Activated naive CD8-positive, alpha-beta T cell treated with anti-CD3 and anti-CD28 coated beads for 36 hours (primary cell): ENCODE results near the gene C1orf159. TPM values are rescaled to one million over a fixed set of nuclear protein-coding genes. Genes with fewer than 3 reads are reported as not detected.
"Not testable (repeated sequence)": the region's sequence is repeated elsewhere in the genome, so short reads cannot be mapped to it uniquely, and the experiment has no call there.

Source experiments
- DNase-seq: peaks from one replicate; pipeline ENCODE4 v3.0.0; 2021
- H3K27ac Mint-ChIP-seq: one replicate; pipeline ENCODE4 v1.8.0; 2022; ENCODE audit warnings: mild to moderate bottlenecking, moderate library complexity, mixed read lengths
- H3K27me3 Mint-ChIP-seq: one replicate; pipeline ENCODE4 v1.8.0; 2022; ENCODE audit warnings: mild to moderate bottlenecking, mixed read lengths
- H3K36me3 Mint-ChIP-seq: one replicate; pipeline ENCODE4 v1.8.0; 2021; ENCODE audit warnings: mild to moderate bottlenecking, mixed read lengths
- H3K4me1 Mint-ChIP-seq: one replicate; pipeline ENCODE4 v1.8.0; 2021; ENCODE audit warnings: mixed read lengths
- H3K4me3 Mint-ChIP-seq: one replicate; pipeline ENCODE4 v1.8.0; 2022; ENCODE audit warnings: mild to moderate bottlenecking, moderate library complexity, mixed read lengths
- H3K9me3 Mint-ChIP-seq: one replicate; pipeline ENCODE4 v1.8.0; 2022; ENCODE audit warnings: mixed read lengths
- total RNA-seq, 2 experiments: library from RNA; stranded (reverse); gene quantifications; one replicate each; pipeline ENCODE4 v1.2.3, GENCODE V29; 2021

C1orf159 gene
- total RNA-seq, 2 experiments from 2014 or later: 18.9 to 19.0 TPM

DNA sequence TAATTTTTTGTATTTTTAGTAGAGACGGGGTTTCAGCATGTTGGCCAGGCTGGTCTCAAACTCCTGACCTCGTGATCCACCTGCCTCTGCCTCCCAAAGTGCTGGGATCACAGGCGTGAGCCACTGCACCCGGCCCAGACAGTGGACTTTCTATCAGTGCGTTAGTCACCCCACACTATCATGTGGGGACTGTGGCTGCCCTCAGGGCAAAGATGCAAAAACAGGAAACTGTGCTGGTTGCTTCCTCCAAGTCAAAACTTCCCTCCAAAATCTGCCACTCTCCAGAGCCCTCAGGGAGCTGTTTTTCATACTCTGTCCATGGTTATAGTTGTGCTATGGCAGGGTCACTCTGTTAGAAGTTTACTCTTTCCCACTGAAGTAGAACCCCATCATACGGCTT is 11.7 kb downstream of the C1orf159 start:
- Mint-ChIP-seq H3K4me1 (peaks cover 44% of the 10 kb centered on the region), H3K9me3 (peaks cover 23% of the 10 kb centered on the region), H3K27ac (peak overlapping the region; percentile 80), H3K36me3 (peaks cover 63% of the 10 kb centered on the region)
- peak; percentile 38 for DNase-seq
- not testable (repeated sequence) for H3K27me3 Mint-ChIP-seq, H3K4me3 Mint-ChIP-seq

DNA sequence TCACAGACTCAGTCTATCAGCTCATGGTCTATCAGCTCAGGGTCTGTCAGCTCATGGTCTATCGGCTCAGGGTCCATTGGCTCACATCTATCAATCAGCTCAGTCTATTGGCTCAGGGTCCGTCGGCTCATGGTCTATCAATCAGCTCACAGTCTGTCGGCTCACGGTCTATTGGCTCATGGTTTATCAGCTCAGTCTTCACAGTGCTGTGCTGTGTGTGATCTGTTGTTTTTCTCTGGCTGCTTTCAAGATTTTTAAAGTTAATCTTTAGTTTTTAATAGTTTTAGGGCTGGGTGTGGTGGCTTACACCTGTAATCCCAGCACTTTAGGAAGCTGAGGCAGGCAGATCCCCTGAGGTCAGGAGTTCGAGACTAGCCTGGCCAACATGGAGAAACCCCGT is 14.4 kb downstream of the C1orf159 start:
- no peak for DNase-seq
- H3K36me3 Mint-ChIP-seq: peaks cover 77% of the 10 kb centered on the region

DNA sequence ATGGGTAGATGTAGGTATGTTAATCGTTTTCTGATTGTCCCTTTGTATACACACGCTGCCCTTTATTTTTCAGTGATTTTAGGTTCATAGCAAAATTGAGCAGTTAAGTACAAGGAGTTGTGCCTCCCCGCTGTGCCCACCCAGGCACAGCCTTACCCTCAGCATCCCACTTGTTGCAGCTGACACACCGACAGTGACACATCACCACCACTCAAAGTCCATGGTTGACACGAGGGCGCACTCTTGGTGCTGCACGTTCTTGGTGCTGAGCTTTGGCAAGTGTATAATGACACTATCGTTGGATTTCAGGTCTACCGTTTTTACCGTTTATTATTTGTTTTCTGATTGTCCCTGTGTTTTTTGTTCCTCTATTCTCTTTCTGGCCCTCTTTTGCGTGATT is 15.6 kb downstream of the C1orf159 start:
- Mint-ChIP-seq H3K27me3 (peaks cover 6% of the 10 kb centered on the region), H3K27ac (peak overlapping the region; percentile 82), H3K4me1 (peaks cover 54% of the 10 kb centered on the region), H3K9me3 (peaks cover 38% of the 10 kb centered on the region), H3K4me3 (peak overlapping the region; percentile 16), H3K36me3 (peaks cover 78% of the 10 kb centered on the region)
- no peak for DNase-seq

More for the DNA sequence above, 14.4 kb downstream of the C1orf159 start:
- Mint-ChIP-seq H3K4me1 (peaks cover 56% of the 10 kb centered on the region), H3K27me3 (peaks cover 6% of the 10 kb centered on the region), H3K4me3 (no peak overlapping the region), H3K27ac (no peak overlapping the region), H3K9me3 (peaks cover 35% of the 10 kb centered on the region)

DNA sequence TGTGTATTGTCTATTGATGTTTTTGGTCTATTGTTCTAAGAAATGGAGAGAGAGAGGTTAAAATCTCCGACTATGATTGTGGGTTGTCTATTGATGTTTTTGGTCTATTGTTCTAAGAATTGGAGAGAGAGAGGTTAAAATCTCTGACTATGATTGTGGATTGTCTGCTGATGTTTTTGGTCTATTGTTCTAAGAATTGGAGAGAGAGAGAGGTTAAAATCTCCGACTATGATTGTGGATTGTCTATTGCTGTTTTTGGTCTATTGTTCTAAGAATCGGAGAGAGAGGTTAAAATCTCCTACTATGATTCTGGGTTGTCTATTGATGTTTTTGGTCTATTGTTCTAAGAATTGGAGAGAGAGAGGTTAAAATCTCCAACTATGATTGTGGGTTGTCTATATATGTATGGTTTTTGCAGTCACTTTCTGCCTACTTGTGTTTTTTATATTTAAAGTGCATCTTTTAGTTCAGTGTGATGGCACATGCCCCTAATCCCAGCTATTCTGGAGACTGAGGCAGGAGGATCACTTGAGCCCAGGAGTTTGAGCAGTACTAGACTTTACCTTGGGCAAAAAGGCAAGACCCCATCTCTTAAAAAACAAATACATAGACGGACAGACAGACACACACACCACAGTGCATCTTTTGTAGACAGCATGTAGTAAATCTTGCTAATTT is 16.2 kb downstream of the C1orf159 start:
- Mint-ChIP-seq H3K36me3 (peaks cover 78% of the 10 kb centered on the region), H3K9me3 (peaks cover 37% of the 10 kb centered on the region), H3K4me3 (peak overlapping the region; percentile 23), H3K27me3 (peaks cover 6% of the 10 kb centered on the region), H3K27ac (peak overlapping the region; percentile 87), H3K4me1 (peaks cover 51% of the 10 kb centered on the region)
- no peak for DNase-seq

DNA sequence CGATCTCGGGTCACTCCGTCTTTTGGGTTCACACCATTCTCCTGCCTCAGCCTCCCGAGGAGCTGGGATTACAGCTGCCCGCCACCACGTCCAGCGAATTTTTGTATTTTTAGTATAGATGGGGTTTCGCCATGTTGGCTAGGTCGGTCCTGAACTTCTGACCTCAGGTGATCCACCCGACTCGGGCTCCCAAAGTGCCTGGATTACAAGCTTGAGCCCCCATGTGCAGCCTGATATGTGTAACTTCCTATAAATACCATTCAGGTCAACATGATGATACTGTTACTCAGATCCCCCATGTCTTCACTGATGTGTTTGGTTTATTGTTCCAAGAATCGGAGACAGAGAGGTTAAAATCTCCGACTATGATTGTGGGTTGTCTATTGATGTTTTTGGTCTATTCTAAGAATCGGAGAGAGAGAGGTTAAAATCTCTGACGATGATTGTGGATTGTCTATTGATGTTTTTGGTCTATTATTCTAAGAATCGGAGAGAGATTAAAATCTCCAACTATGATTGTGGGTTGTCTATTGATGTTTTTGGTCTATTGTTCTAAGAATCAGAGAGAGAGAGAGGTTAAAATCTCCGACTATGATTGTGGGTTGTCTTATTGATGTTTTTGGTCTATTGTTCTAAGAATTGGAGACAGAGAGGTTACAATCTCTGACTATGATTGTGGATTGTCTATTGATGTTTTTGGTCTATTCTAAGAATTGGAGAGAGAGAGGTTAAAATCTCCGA is 17.0 kb downstream of the C1orf159 start:
- Mint-ChIP-seq H3K27me3 (peaks cover 6% of the 10 kb centered on the region), H3K36me3 (peaks cover 71% of the 10 kb centered on the region), H3K4me3 (peak overlapping the region; percentile 23), H3K27ac (peak overlapping the region; percentile 87), H3K4me1 (peaks cover 43% of the 10 kb centered on the region), H3K9me3 (peaks cover 37% of the 10 kb centered on the region)
- no peak for DNase-seq

DNA sequence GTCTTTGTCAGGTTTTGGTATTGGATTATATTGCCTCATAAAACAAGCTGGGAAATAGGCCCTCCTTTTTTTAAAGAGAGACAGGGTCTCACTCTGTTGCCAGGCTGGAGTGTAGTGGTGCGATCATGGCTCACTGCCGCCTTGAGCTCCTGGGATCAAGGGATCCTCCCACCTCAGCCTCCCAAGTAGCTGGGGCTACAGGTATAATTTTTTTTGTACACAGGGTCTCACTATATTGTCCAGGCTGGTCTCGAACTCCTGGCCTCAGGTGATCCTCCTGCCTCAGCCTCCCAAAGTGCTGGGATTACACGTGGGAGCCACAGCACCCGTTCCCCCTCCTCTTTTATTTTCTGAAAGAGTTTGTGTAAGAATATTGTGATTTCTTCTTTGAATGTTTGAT is 19.8 kb downstream of the C1orf159 start:
- DNase-seq, H3K27me3 Mint-ChIP-seq, H3K4me3 Mint-ChIP-seq, H3K27ac Mint-ChIP-seq: not testable (repeated sequence)
- H3K36me3 Mint-ChIP-seq: peaks cover 58% of the 10 kb centered on the region
- peaks cover 36% of the 10 kb centered on the region for H3K4me1 Mint-ChIP-seq
- peaks cover 33% of the 10 kb centered on the region for H3K9me3 Mint-ChIP-seq

DNA sequence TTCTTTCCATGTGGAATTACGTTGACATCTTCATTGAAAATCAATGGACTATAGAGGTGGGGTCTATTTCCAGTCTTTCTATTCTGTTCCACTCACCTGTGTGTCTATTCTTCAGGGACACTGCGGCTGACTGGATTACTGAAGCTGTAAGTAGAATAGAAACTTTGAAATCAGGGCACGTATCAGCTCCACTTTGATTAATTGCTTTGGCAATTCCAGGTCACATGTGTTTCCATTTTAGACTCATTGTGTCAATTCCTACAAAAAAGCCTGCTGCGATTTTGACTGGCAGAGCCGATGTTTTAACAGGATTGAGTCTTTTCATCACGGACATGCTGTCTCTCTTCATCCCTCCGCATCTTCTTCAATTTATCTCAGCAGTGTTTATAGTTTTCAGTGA is 20.9 kb downstream of the C1orf159 start:
- Mint-ChIP-seq H3K4me3 (no peak overlapping the region), H3K27ac (no peak overlapping the region), H3K9me3 (peaks cover 28% of the 10 kb centered on the region)

DNA sequence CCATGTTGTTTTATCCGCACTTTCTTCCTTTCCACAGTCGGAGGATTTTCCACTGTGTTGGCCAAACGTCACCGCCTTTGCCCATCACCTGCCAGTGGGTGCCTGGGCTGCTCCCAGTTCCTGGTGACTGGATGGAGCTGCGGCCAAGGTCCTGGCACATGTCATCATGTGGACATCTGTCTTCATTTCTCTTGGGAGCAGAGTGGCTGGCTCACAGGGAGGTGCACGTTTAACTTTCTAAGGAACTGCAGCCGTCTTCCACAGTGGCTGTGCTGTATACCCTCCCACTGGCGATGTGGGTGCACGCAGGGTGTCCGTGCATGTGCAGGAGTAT is 22.3 kb downstream of the C1orf159 start:
- Mint-ChIP-seq H3K4me3 (no peak overlapping the region), H3K27ac (no peak overlapping the region), H3K9me3 (peaks cover 15% of the 10 kb centered on the region), H3K27me3 (peaks cover under 1% of the 10 kb centered on the region), H3K4me1 (peaks cover 15% of the 10 kb centered on the region), H3K36me3 (peaks cover 36% of the 10 kb centered on the region)
- no peak for DNase-seq

More for the DNA sequence above, 20.9 kb downstream of the C1orf159 start:
- peaks cover 48% of the 10 kb centered on the region for H3K36me3 Mint-ChIP-seq
- no peak for DNase-seq
- H3K4me1 Mint-ChIP-seq: peaks cover 29% of the 10 kb centered on the region
- H3K27me3 Mint-ChIP-seq: peaks cover 6% of the 10 kb centered on the region

DNA sequence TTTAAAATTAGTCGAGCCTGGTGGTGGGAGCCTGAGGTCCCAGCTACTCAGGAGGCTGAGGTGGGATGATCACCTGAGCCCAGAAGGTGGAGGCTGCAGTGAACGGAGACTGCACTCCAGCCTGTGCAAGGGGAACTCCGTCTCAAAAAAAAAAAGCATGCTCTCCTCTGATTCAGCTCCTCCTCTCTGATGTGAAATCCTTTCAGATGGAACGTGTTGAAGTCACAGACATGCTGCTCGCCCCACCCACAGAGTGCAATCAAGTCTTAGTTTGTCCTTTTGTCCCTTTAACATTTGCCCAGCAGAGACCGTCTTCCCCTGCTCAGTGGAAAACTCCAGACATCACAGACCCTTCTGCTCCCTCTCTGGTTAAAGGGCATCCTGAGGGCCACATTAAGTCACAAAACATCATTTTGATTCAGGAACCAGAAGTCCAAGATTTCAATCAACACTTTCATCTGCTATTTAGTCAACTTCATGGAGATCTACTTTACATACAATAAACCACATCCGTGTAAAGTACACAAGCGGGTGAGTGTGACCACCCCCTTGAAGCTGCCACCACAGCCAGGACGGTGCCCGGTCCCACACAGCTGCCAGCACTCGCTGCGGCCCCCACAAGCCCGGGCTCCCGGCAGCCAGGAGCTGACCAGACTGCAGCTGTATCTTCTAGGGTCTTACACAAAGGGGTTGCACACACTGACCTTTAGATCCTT is 22.8 kb downstream of the C1orf159 start:
- Mint-ChIP-seq H3K27ac (peak overlapping the region; percentile 9), H3K27me3 (no peaks in the 10 kb centered on the region), H3K36me3 (peaks cover 30% of the 10 kb centered on the region), H3K4me1 (peaks cover 10% of the 10 kb centered on the region), H3K4me3 (no peak overlapping the region), H3K9me3 (peaks cover 11% of the 10 kb centered on the region)
- no peak for DNase-seq

DNA sequence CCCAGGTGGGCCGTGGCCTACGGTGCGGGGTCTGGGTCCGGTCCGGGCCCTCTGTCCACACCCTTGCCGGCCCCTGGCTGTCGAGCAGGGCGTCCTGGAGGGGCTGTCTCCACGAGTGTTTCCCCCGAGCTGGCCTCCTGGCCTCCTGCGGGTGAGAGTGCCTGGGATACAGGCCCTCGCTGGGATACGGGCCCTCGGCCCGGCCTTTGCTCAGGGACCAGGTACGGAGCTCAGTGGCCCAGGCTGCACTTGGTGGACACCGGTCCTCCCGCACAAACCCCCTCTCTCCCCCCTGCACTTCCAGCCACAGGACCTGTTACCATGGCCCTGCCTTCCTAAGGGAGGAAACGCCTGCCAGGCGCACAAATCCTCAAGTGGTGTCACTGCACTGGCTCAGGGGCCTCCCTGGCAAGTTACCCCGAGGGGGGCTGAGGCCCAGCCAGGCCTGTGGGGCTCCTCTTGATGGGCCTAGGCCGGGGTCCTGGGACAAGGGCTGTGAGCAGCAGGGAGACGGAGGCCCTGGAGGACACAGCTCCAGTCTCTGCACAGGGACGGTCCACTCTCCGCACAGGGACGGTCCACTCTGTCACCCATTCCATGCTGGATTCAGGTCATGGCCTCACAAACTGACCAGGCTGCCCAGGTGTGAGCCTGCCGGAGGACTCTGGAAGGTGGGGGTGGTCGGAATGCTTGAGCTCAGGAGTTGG is 23.6 kb downstream of the C1orf159 start:
- peaks cover 5% of the 10 kb centered on the region for H3K4me1 Mint-ChIP-seq
- H3K4me3 Mint-ChIP-seq: no peak overlapping the region
- H3K27me3 Mint-ChIP-seq: no peaks in the 10 kb centered on the region
- no peak for DNase-seq
- H3K27ac Mint-ChIP-seq: no peak overlapping the region
- H3K36me3 Mint-ChIP-seq: peaks cover 25% of the 10 kb centered on the region
- H3K9me3 Mint-ChIP-seq: peaks cover 6% of the 10 kb centered on the region

DNA sequence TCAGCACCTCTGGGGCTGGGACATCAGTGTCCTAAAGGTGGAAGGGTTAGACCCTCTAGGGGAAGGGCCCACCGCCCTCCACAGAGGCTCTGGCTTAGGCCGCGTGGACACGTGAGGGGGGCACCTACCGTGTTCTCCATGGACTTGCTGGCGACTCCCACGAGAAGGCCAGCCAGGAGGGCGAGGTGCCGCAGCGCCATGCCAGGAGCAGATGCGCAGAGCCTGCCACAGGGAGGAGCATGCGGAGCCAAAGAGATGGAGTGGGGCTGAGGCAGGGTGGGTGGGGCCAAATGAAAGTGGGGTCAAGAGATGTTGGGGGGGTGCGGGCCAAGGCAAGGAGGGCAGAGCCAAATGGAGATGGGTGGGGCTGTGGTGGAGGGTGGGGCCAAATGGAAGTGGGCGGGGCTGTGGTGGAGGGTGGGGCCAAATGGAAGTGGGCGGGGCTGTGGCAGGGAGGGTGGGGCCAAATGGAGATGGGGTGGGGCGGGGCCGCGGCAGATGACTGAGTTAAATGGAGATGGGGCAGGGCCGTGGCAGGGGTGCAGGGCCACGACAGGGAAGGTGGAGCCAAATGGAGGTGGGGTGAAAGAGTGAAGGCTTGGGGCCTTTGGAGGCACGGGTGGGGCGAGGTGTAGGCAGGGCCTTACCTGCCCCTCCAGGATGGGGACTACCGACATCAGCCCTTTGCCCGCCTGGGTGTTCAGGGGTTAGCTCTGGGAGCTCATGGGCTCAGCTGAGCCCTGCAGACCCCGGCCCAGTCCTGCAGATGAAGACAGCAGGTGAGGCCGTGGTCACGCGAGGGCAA is 24.3 kb downstream of the C1orf159 start:
- H3K4me3 Mint-ChIP-seq: no peak overlapping the region
- H3K27ac Mint-ChIP-seq: no peak overlapping the region
- peaks cover 6% of the 10 kb centered on the region for H3K9me3 Mint-ChIP-seq
- no peaks in the 10 kb centered on the region for H3K27me3 Mint-ChIP-seq
- peaks cover 5% of the 10 kb centered on the region for H3K4me1 Mint-ChIP-seq
- no peak for DNase-seq
- peaks cover 20% of the 10 kb centered on the region for H3K36me3 Mint-ChIP-seq

DNA sequence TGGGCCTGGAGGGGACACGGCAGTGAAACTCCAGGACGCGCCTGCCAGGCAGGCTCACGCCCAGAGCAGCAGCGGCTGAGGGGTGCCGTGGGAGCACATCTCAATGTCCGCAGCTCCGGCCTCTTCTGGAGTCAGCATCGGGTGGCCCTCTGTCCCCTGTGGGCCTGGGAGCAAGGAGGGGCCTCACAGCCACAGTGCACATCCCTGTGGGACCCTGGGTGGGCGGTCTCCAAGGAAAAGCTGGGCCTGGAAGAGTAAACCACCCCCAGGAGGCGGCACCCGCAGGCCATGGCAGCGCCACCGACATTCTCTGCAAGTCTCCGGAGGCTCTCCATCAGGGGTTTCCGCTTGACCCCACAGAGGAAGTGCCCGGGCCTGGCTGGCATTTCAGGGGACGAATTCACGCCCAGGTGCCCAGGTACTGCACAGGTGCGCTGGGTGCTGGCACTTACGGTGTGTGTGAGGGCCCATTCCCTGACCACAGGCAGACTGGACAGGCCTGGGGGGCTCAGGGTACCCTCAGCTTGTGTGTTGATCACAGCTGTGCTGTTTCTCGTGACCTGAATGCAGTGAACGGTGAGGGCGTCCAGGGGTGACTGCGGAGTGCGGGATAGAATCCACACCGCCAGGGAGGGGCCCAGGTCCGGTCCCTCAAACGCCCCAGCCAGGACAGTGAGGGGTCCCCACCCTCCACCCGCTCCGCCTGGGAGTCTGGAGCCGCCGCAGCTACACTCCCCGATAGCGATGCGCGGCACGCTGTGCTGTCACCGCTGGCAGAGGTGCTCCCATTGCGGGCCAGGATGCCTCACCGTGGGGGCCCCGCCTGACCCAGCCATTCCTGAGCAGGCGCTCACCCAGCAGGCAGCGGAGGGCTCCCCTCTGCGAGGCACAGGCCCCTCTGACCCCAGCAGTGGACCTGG is 25.2 kb downstream of the C1orf159 start:
- peaks cover 4% of the 10 kb centered on the region for H3K9me3 Mint-ChIP-seq
- H3K36me3 Mint-ChIP-seq: peaks cover 17% of the 10 kb centered on the region
- DNase-seq: no peak
- H3K4me1 Mint-ChIP-seq: peaks cover 5% of the 10 kb centered on the region
- H3K4me3 Mint-ChIP-seq: no peak overlapping the region
- H3K27me3 Mint-ChIP-seq: no peaks in the 10 kb centered on the region
- H3K27ac Mint-ChIP-seq: no peak overlapping the region

DNA sequence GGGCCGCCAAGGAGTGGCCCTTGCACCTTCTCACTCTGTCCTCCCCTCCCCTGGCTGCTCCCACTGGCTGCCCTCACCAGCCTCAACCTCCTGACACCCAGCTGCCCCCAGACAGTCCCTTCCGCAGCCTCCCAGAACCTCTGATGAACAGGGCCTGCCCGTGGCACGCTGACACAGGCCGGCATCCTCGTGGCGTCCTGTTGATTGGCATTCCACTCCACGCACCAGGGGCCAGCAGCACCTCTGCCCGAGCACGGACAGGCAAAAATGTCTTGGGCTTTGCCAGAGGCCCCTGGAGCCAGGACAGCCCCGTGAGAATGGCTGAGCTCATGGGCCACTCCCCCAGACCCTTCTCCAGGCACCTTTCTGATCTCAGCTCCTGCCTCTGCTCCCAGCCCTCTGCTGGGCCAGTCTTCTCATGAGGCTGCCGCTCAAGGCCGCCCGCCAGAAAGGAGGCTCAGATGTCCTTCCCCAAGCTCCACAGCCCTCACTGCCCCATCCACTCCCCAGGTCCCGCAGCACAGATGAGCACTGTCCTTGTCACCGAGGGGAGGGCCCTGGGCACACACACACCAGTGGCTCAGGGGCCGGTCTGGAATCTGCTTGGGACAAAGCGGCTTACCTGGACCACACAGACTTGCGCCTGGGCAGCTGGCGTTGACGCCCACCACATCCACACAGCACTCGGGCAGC is 26.0 kb downstream of the C1orf159 start:
- no peaks in the 10 kb centered on the region for H3K9me3 Mint-ChIP-seq
- H3K27me3 Mint-ChIP-seq: no peaks in the 10 kb centered on the region
- H3K27ac Mint-ChIP-seq: no peak overlapping the region
- DNase-seq: no peak
- no peak overlapping the region for H3K4me3 Mint-ChIP-seq
- H3K4me1 Mint-ChIP-seq: peaks cover 5% of the 10 kb centered on the region
- peaks cover 10% of the 10 kb centered on the region for H3K36me3 Mint-ChIP-seq
